Fibroblast of lung (primary cell): ENCODE measurements around the gene C11orf52. TPM values are rescaled to one million over a fixed set of nuclear protein-coding genes. Genes with fewer than 3 reads are reported as not detected.
A peak's percentile ranks its signal among the peaks of the same experiment; 100 is the strongest.

ENCODE experiments used
- DNase-seq, 2 donors: peaks; one replicate each; pipeline versions ENCODE4 v3.0.0 to v3.0.0-alpha.2; 2010; ENCODE audit warnings: low read depth in 2 of 2
- H2AFZ ChIP-seq: 2 replicates; pipeline ENCODE4 v1.5.1; 2012; ENCODE audit warnings: low read length, control low read depth, inconsistent platforms
- H3K27ac ChIP-seq: 2 replicates; pipeline ENCODE4 v1.5.1; 2011; ENCODE audit warnings: low read length, control low read depth; ENCODE audit not compliant: insufficient read depth
- H3K27me3 ChIP-seq: 2 replicates; pipeline ENCODE4 v1.5.1; 2011; ENCODE audit warnings: mild to moderate bottlenecking, low read length; ENCODE audit not compliant: control insufficient read depth, insufficient read depth
- H3K36me3 ChIP-seq: 2 replicates; pipeline ENCODE4 v1.5.1; 2011; ENCODE audit warnings: low read length; ENCODE audit not compliant: control insufficient read depth, insufficient read depth
- H3K4me1 ChIP-seq: 2 replicates; pipeline ENCODE4 v1.5.1; 2011; ENCODE audit warnings: low read length; ENCODE audit not compliant: control insufficient read depth, insufficient read depth; ENCODE audit errors: extremely low read depth
- H3K4me2 ChIP-seq: 2 replicates; pipeline ENCODE4 v1.5.1; 2011; ENCODE audit warnings: low read length, control low read depth; ENCODE audit not compliant: insufficient read depth; ENCODE audit errors: extremely low read depth
- H3K4me3 ChIP-seq, 4 experiments: fragments of 200-600 bp in 1 of 4; sonication (generic) in 1 of 4; replicated peaks in 1 of 4; 2 replicates each; pipeline ENCODE4 v1.5.1; 2011 to 2016; ENCODE audit warnings: low read length in 4 of 4, low read depth in 3 of 4, mild to moderate bottlenecking in 3 of 4, control low read depth in 2 of 4, inconsistent platforms in 1 of 4, mixed read lengths in 1 of 4; ENCODE audit not compliant: insufficient read depth in 1 of 4; ENCODE audit errors: control extremely low read depth in 1 of 4
- H3K79me2 ChIP-seq: 2 replicates; pipeline ENCODE4 v1.5.1; 2012; ENCODE audit warnings: mild to moderate bottlenecking, low read length, inconsistent platforms; ENCODE audit not compliant: control insufficient read depth, insufficient read depth
- H3K9ac ChIP-seq: 2 replicates; pipeline ENCODE4 v1.5.1; 2011; ENCODE audit warnings: mild to moderate bottlenecking, low read length, control low read depth; ENCODE audit not compliant: insufficient read depth
- H3K9me3 ChIP-seq: 2 replicates; pipeline ENCODE4 v1.5.1; 2012; ENCODE audit warnings: low read depth, low read length; ENCODE audit not compliant: control insufficient read depth, insufficient read depth
- H4K20me1 ChIP-seq: 2 replicates; pipeline ENCODE4 v1.5.1; 2011; ENCODE audit warnings: low read length; ENCODE audit not compliant: control insufficient read depth, insufficient read depth; ENCODE audit errors: extremely low read depth
- CTCF ChIP-seq, 2 donors: IDR thresholded peaks in 1 of 2; conservative IDR thresholded peaks in 1 of 2; 1 replicate in 1 of 2; 2 replicates in 1 of 2; pipeline ENCODE4 v1.5.1; 2011 to 2012; ENCODE audit warnings: low read length in 2 of 2, control low read depth in 1 of 2, inconsistent platforms in 1 of 2, low read depth in 1 of 2, mild to moderate bottlenecking in 1 of 2
- EZH2 ChIP-seq: IDR thresholded peaks from 2 replicates; pipeline ENCODE4 v1.5.1; 2012; ENCODE audit warnings: low read length, control low read depth, mild to moderate bottlenecking; ENCODE audit errors: missing control alignments
- polyA plus RNA-seq, 2 donors: library from polyadenylated mRNA; depleted of rRNA in 1 of 2; stranded (reverse) in 1 of 2; unstranded in 1 of 2; fragments of >200 nt; gene quantifications; 2 replicates each; pipeline ENCODE4 v1.2.1, GENCODE V29; 2011 to 2012; ENCODE audit warnings: missing spikeins in 1 of 2
- total RNA-seq: library from RNA; depleted of rRNA; stranded (reverse); fragments of >200 nt; gene quantifications from 2 replicates; pipeline ENCODE4 v1.2.1, GENCODE V29; 2014

Gene C11orf52
- total and polyA plus RNA-seq, 2 donors (not counting 1 experiment from before 2014, with no cell fraction given), result 0.99 to 1.3 TPM

DNA sequence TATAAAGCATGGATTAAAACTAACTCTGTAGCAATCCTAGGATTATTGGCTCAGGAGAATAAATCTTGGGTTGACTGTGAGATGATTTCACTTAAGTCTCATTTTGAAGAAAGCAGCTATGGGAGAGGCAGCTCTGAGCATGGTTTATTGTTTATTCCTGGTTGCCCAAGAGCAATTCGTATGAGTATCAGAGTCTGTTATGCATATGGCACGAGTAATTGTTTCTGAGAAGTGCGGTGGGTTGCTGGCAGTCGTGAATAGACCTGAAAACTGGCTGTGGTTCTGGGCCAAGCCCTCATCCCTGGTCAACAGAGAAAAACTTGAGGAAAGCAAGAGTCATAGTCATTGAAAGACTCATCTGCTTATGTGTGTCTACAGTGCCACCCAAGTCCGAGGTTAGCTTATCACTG, 45.2 kb downstream of the C11orf52 start:
- Histone ChIP-seq H3K9me3 (no peaks in the 10 kb centered on the region), H3K4me3 (no peak overlapping the region), H3K27me3 (no peaks in the 10 kb centered on the region), H3K36me3 (no peaks in the 10 kb centered on the region), H3K79me2 (no peaks in the 10 kb centered on the region), H3K9ac (no peak overlapping the region), H3K27ac (no peak overlapping the region), H4K20me1 (no peaks in the 10 kb centered on the region), H3K4me1 (no peaks in the 10 kb centered on the region), H2AFZ (no peak overlapping the region), H3K4me2 (no peak overlapping the region)
- no peak for TF ChIP-seq CTCF (conservative IDR thresholded peaks at IDR 0.05 in 1 of 2, IDR thresholded peaks at IDR 0.05 in 1 of 2; ENCODE audit: low read depth in 1 of 2, low read length in 2 of 2)
- no peak for TF ChIP-seq EZH2
- peak in 1 of 2 donors; percentile 36 for DNase-seq

GRCh38 chr11:111966678-111967077, 48.0 kb downstream of the C11orf52 start:
- no peaks in the 10 kb centered on the region for H3K36me3 ChIP-seq
- no peak overlapping the region for H2AFZ ChIP-seq
- no peaks in the 10 kb centered on the region for H4K20me1 ChIP-seq
- no peak for DNase-seq
- no peak for TF ChIP-seq CTCF (conservative IDR thresholded peaks at IDR 0.05 in 1 of 2, IDR thresholded peaks at IDR 0.05 in 1 of 2; ENCODE audit: low read depth in 1 of 2, low read length in 2 of 2)
- no peak for TF ChIP-seq EZH2
- no peaks in the 10 kb centered on the region for H3K27me3 ChIP-seq
- no peaks in the 10 kb centered on the region for H3K4me1 ChIP-seq
- no peaks in the 10 kb centered on the region for H3K79me2 ChIP-seq
- no peak overlapping the region for H3K27ac ChIP-seq
- H3K4me3 ChIP-seq, result no peak overlapping the region
- H3K9ac ChIP-seq, result no peak overlapping the region
- no peak overlapping the region for H3K4me2 ChIP-seq
- no peaks in the 10 kb centered on the region for H3K9me3 ChIP-seq

DNA sequence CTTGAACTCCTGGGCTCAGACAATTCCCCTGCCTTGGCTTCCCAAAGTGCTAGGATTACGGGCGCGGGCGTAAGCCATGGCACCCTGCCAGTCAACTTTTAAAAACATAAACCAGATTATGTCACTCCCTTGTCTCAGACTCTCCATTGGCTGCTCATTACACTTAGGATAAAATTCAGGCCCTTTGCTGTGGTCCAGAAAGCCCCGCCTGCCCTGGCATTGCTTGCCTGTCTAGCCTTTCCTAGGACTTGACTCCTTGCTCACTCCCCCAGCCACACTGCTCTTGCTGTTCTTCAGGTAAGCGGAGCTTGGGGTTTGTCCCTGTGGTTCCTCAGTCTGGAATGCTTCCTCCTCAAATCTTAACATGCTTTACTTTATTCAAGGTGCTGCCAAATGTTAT, 48.9 kb downstream of the C11orf52 start:
- no peak for TF ChIP-seq EZH2
- no peak for TF ChIP-seq CTCF (conservative IDR thresholded peaks at IDR 0.05 in 1 of 2, IDR thresholded peaks at IDR 0.05 in 1 of 2; ENCODE audit: low read depth in 1 of 2, low read length in 2 of 2)
- Histone ChIP-seq H3K4me3 (no peak overlapping the region), H3K9ac (no peak overlapping the region), H2AFZ (no peak overlapping the region), H3K4me2 (no peak overlapping the region), H3K9me3 (no peaks in the 10 kb centered on the region), H3K36me3 (no peaks in the 10 kb centered on the region), H4K20me1 (no peaks in the 10 kb centered on the region), H3K27me3 (no peaks in the 10 kb centered on the region), H3K4me1 (no peaks in the 10 kb centered on the region), H3K79me2 (no peaks in the 10 kb centered on the region), H3K27ac (no peak overlapping the region)
- no peak for DNase-seq
